GM03348 (cell line): ENCODE results near the gene SARDH.

Source experiments
- DNase-seq: peaks from one replicate; pipeline ENCODE4 v3.0.0; 2012; ENCODE audit warnings: low spot score

The SARDH gene

GRCh38 chr9:133733796-133734533 is 4.2 kb downstream of the SARDH start:
- DNase-seq, result no peak

GRCh38 chr9:133733421-133733795 is 4.7 kb downstream of the SARDH start:
- no peak for DNase-seq

DNA sequence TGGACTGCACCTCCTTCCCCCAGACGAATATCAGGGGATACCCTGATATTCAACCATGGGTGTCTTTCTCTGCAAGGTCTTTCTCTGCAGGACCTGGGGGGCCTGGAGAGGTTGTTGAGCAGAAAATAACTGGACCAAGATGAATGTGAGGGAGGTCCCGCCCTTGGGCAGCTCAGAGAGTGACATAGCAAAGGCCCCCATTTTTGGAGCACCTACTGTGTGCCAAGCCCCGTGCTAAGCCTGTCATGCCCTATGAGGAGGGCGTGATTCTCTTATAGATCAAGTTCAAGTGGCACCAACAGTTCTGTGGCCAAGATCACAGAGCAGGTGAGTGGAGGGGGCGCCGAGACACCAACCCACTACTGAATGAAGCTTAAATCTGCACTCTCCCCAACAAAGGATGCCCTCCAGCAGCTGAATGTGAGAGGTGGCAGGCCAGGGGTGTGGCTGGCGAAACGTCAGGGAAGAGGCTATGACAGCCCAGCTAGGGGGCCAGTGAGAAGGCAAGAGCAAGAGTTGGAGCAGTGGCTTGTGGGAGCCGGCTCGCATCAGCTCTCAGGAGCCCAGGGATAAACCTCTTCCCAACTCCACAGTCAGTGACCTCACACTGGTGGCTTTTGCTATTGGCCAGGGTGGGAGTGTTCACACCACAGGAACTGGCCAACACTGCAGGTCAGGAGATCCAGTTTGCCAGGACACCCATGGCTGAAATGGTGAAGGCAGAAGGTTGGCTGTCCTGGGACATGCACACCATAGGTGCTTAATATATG is 5.3 kb downstream of the SARDH start:
- no peak for DNase-seq

DNA sequence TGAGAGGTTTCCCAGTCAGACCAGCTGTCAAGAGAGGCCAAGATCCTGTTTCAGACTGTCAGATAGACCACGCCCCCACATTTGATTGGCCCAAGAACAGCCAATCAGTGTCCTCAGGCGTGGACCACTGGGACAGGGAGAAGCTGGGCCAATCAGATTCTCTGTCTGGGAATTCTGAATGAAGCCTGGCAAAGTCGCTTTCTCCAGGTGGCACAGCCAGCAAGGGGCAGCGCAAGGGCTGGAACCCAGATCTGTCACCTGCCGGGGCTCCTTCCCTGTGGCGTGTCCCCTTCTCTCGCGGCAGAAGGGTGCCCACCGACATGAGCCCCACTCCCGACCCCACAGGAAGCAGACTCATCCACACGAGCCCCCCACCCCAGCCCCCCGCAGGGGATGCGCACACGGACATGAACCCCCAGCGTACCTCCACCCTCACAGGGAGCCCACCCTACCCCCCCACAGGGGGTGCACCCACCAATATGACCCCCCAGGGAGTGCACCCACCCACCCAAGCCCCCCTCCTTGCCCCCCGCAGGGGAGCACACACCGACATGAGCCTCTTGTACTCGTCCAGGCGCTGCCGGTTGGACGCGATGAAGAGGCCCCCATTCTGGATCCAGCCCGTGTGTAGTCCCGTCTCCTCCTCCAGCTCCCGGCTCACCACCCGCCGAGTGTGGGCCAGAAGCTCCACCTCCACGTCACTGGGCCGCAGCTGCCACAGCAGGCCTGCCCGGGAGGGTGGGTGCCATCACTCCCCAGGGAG is 6.1 kb downstream of the SARDH start:
- DNase-seq, result peak; percentile 71

- DNase-seq, result no peak
Measured at GRCh38 chr9:133730994-133731715, 7.0 kb downstream of the SARDH start.

GRCh38 chr9:133729617-133730281 is 8.4 kb downstream of the SARDH start:
- DNase-seq, result no peak

DNA sequence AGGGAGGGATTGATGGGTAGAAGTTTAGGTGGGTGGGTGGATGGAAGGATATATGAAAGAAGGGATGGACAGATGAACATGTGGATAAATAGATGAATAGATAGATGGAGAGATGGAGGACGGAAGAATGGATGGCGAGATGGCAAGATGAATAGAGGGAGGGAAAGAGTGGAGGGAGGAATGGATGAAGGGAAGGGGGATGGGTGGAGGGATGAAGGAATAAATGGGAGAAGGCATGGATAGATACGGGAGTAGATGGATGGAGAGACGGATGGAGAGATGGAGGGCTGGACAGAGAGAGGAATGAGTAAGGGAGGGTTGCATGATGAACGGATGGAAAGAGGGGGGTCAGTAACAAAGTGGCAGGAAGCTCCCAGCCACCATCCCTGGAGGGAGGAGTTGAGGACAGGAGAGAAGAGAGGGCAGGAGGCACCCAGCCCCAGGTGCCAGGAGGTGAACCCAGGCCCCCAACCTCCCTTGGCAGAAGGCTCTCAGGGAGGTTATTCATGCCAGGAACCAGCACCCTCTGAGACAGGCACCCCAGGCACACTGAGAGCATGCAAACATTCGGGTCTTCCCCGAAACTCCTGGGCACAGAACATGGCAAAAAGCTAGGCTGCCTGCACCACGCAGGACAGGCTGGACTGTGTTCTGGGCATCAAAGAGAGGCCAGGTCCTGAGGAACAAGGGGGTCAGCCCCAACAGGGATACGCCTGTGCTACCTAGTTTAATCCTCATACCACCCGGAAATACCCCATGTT is 9.1 kb downstream of the SARDH start:
- no peak for DNase-seq

DNA sequence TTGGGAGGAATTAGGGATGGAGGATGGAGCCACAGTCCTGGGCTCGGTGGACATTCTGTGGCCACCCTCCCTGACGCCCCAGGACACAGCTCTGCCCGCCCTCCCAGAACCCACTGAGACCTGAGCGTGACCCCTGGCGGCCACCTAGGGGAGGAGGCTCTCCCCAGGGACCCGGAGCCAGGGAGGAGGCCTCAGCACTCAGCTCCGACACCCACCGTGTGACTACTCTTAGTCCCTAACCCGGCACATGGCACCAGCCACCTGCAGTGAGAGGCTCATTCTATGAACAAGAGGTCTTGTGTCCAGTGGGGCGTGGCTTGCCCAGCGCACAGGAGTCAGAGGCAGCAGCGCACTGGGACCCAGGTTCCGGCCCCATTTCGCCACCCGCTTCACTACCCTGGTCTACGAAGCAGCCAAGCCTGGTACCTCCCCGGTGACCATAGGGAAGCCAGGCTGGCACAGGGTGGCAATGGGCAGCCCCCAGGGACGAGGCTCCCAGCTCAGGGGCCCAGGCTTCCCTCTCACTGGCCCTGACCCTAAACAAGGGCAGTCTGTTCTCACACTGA is 10.2 kb downstream of the SARDH start:
- no peak for DNase-seq

DNA sequence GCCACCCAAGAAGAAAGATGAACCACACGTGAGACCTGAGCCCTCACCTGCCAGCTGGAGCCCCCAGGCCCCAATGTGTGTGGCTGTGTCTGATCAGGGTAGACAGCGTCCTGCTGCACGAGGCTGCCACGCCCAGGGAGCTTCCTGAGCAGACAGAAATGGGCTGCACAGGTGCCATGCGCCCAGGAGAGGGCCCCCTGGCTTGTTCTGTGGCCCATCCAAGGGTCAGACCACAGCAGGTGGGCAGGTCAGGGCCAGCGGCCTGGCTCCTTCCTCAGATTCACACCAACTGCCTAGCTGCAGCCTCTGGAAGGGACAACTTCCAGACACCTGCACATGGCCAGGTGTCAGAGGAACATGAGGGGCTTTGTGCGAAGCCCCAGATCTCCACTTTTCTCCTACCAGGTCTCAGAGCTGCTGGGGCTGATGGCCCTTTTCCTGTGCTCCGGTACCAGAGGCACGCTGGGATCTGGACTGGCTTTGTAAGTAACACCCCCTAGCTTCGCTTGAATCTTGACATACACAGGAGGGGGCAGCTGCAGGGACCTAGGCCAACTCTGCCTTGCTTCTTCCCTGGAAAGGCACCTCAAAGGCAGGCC is 10.8 kb downstream of the SARDH start:
- DNase-seq, result no peak

DNA sequence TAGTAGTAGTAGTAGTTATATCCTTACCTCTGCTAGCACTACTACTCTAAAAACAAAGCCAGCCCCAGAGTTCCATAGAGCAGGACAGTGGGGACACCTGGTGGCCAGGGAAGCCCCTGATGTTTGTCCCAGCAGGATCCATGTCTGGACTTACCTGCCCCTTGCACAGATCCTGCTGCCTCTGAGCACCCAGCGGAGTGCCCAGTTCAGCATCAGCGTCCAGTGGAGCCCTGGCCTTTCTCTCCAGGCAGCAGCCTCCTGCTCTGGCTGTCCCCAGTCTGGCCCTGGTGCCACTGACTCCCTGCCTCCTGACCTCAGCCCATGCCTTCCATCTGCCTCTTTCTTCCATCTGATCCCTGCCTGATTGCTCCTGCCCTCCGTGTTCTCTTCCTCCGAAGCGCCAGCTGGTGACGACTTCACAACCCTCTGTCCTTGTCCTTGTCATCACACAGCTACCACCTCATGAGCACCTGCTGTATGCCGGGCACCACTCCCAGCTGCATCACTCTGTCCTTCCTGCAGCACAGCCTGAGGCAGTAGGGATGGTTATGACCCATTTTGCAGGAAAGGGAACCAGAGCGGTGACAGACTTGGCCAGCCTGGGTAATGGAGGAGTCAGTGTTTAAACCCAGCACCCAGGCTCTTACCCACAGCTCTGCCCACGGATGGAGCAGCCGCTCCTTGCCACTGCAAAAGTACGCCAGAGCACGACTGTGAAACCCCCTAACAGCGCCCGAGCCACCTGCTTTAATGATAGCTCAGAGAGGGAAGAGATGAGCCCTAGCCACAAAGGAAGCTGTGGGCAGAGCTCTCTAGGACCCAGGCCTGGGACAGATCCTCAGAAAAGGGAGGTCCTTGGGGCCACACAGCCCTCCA is 11.5 kb downstream of the SARDH start:
- DNase-seq, result peak; percentile 68

DNA sequence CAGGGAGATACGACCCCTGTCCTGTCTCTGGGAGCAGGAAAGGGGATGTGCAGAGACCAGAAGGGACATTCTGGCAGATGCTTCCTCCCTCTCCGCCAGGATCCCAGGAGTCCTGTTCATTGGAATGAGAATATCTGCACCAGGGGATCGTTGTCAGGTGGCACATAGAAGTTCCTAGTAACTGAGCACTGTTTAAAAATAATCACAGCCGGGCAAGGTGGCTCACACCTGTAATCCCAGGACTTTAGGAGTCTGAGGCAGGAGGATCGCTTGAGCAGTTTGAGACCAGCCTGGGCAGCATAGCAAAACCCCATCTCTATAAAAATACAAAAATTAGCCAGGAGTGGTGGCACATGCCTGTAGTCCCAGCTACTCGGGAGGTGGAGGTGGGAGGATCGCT is 12.3 kb downstream of the SARDH start:
- no peak for DNase-seq

GRCh38 chr9:133718563-133719315 is 19.4 kb downstream of the SARDH start:
- no peak for DNase-seq

DNA sequence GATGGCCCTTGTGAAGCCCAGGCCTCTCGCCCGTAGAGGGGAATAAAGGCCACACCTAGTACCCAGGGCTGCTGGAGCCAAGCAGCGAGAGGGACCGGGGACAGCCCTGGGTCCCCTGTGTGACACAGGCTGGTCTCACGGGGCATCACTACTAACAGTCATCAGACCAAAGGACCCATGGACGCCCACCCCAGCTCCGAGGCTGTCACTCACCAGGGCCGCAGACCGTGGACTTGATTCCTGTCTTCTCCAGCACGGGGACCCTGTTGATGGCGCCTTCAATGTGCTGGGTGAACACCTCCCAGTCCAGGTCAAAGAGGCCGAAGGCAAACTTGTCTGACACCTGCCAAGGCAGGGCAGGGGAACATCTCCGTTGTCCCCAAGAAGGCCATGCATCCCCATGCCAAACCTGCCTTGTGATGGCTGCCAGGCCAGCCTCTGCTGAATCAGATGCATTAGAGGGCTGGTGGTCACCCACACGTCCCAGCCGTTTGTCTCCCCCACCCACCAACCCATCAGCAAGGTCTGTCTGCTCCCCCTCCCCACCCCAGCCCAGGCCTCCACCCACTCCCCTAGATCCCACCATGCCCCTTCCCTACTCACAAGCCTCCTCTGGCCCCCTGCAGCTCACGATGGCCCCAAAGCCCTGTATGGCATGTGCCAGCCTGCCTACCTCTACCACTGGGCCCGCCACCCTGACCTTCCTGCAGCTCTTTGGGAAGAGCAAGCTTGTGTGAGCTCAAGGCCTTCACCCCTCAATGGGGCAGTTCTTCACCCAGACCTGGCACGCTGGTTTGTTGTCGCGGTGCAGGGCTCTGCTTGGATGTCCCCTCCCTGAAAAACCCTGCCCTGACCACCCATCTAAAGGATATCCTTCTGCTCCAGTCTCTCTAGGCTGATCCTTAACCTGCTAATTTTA is 20.8 kb downstream of the SARDH start:
- DNase-seq, result no peak

GRCh38 chr9:133716564-133717112 is 21.5 kb downstream of the SARDH start:
- no peak for DNase-seq

- no peak for DNase-seq
Measured at GRCh38 chr9:133715866-133716563, 22.1 kb downstream of the SARDH start.

DNA sequence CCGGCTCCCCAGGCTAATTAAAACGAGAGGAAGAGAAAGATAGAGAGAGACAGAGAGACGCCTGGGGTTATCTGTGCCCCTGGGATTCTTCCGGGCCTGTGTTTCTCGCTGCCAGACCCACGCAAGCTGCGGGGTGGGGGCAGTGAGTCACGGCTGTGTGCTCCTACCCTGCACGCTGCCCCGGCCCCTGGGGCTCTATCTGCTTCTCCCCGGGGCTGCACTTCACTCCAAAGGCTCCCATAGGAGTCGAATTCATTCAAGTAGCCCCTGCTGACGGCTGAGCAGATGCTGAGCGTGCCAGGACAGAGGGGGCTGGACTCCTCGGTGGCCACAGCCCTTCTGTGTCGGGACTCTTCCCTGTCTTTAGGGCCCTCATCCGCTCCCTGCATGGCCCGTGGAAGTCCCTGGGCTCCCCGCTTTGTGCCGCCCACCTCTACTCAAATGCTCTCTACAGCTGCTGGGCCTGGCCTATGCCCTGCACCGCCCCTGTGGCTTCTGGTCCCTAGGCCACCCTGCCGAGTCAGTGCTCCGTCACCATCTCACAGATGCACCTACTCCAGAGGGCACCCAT is 22.8 kb downstream of the SARDH start:
- no peak for DNase-seq
